ENCODE results near the gene PSMA5. TPM values are rescaled to one million over a fixed set of nuclear protein-coding genes. Genes with fewer than 3 reads are reported as not detected.

Gene PSMA5
- total and polyA plus RNA-seq, 2 of the 13 experiments (the other 11 are each of a cell fraction or from before 2014, with no cell fraction given) = 140 to 169 TPM

GRCh38 chr1:109392788-109393616 is 33.2 kb downstream of the PSMA5 start (continued):
- peak; percentile 87 for TF ChIP-seq PHF21A (CRISPR knock-in tag; IDR thresholded peaks at IDR 0.05)
- no peak for TF ChIP-seq MATR3 (CRISPR knock-in tag; IDR thresholded peaks at IDR 0.05)
- TF ChIP-seq HES4 (CRISPR knock-in tag; IDR thresholded peaks at IDR 0.05; ENCODE audit: borderline replicate concordance) = no peak
- TF ChIP-seq SP4 (CRISPR knock-in tag; IDR thresholded peaks at IDR 0.05) = 0 out of 2 replicates have a peak, but pooled peaks have one; percentile 36
- TF ChIP-seq, protein P1, sequence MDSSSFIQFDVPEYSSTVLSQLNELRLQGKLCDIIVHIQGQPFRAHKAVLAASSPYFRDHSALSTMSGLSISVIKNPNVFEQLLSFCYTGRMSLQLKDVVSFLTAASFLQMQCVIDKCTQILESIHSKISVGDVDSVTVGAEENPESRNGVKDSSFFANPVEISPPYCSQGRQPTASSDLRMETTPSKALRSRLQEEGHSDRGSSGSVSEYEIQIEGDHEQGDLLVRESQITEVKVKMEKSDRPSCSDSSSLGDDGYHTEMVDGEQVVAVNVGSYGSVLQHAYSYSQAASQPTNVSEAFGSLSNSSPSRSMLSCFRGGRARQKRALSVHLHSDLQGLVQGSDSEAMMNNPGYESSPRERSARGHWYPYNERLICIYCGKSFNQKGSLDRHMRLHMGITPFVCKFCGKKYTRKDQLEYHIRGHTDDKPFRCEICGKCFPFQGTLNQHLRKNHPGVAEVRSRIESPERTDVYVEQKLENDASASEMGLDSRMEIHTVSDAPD (CRISPR knock-in tag; IDR thresholded peaks at IDR 0.05) = no peak
- peak; percentile 43; the same call in 1 of the 2 replicates for TF ChIP-seq BHLHE40 (IDR thresholded peaks at IDR 0.05; ENCODE audit: low read length)
- TF ChIP-seq ZNF569 (CRISPR knock-in tag; IDR thresholded peaks at IDR 0.05; ENCODE audit: borderline replicate concordance) = no peak
- no peak for TF ChIP-seq ZNF235 (CRISPR knock-in tag; IDR thresholded peaks at IDR 0.05; ENCODE audit: borderline replicate concordance)
- no peak; the same call in 1 of the 2 replicates for TF ChIP-seq ZNF460 (CRISPR knock-in tag; IDR thresholded peaks at IDR 0.05; ENCODE audit: borderline replicate concordance)
- TF ChIP-seq ZNF44 (CRISPR knock-in tag; IDR thresholded peaks at IDR 0.05) = no peak
- TF ChIP-seq FOSL2 (CRISPR knock-in tag; IDR thresholded peaks at IDR 0.05) = peak; percentile 68
- TF ChIP-seq ZNF558 (CRISPR knock-in tag; IDR thresholded peaks at IDR 0.05; ENCODE audit: borderline replicate concordance) = no peak
- TF ChIP-seq RXRB (CRISPR knock-in tag; IDR thresholded peaks at IDR 0.05; ENCODE audit: borderline replicate concordance) = peak; percentile 88
- TF ChIP-seq ZNF768 (CRISPR knock-in tag; IDR thresholded peaks at IDR 0.05) = no peak
- TF ChIP-seq, protein P2, sequence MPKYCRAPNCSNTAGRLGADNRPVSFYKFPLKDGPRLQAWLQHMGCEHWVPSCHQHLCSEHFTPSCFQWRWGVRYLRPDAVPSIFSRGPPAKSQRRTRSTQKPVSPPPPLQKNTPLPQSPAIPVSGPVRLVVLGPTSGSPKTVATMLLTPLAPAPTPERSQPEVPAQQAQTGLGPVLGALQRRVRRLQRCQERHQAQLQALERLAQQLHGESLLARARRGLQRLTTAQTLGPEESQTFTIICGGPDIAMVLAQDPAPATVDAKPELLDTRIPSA (CRISPR knock-in tag; IDR thresholded peaks at IDR 0.05; ENCODE audit: borderline replicate concordance) = no peak
- TF ChIP-seq ATRX (CRISPR knock-in tag; IDR thresholded peaks at IDR 0.05; ENCODE audit: borderline replicate concordance) = no peak
- TF ChIP-seq, protein P3, sequence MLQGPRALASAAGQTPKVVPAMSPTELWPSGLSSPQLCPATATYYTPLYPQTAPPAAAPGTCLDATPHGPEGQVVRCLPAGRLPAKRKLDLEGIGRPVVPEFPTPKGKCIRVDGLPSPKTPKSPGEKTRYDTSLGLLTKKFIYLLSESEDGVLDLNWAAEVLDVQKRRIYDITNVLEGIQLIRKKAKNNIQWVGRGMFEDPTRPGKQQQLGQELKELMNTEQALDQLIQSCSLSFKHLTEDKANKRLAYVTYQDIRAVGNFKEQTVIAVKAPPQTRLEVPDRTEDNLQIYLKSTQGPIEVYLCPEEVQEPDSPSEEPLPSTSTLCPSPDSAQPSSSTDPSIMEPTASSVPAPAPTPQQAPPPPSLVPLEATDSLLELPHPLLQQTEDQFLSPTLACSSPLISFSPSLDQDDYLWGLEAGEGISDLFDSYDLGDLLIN (CRISPR knock-in tag; IDR thresholded peaks at IDR 0.05; ENCODE audit: borderline replicate concordance) = no peak
- TF ChIP-seq SRSF9 (IDR thresholded peaks at IDR 0.05; ENCODE audit: borderline replicate concordance, insufficient read depth, low read depth, low read length, poor library complexity, severe bottlenecking) = no peak
- no peak for TF ChIP-seq ZNF18 (CRISPR knock-in tag; IDR thresholded peaks at IDR 0.05; ENCODE audit: insufficient replicate concordance)
- TF ChIP-seq HNRNPLL (IDR thresholded peaks at IDR 0.05; ENCODE audit: low read depth, low read length, poor library complexity, severe bottlenecking) = no peak
- TF ChIP-seq, protein P4, sequence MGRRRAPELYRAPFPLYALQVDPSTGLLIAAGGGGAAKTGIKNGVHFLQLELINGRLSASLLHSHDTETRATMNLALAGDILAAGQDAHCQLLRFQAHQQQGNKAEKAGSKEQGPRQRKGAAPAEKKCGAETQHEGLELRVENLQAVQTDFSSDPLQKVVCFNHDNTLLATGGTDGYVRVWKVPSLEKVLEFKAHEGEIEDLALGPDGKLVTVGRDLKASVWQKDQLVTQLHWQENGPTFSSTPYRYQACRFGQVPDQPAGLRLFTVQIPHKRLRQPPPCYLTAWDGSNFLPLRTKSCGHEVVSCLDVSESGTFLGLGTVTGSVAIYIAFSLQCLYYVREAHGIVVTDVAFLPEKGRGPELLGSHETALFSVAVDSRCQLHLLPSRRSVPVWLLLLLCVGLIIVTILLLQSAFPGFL (CRISPR knock-in tag; IDR thresholded peaks at IDR 0.05) = no peak
- TF ChIP-seq, protein P5, sequence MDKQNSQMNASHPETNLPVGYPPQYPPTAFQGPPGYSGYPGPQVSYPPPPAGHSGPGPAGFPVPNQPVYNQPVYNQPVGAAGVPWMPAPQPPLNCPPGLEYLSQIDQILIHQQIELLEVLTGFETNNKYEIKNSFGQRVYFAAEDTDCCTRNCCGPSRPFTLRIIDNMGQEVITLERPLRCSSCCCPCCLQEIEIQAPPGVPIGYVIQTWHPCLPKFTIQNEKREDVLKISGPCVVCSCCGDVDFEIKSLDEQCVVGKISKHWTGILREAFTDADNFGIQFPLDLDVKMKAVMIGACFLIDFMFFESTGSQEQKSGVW (CRISPR knock-in tag; IDR thresholded peaks at IDR 0.05; ENCODE audit: borderline replicate concordance) = no peak
